ENCODE data around the gene AASDHPPT.
"Not testable (repeated sequence)": the region's sequence is repeated elsewhere in the genome, so short reads cannot be mapped to it uniquely, and the experiment has no call there.

Gene AASDHPPT, protein sequence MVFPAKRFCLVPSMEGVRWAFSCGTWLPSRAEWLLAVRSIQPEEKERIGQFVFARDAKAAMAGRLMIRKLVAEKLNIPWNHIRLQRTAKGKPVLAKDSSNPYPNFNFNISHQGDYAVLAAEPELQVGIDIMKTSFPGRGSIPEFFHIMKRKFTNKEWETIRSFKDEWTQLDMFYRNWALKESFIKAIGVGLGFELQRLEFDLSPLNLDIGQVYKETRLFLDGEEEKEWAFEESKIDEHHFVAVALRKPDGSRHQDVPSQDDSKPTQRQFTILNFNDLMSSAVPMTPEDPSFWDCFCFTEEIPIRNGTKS

DNA sequence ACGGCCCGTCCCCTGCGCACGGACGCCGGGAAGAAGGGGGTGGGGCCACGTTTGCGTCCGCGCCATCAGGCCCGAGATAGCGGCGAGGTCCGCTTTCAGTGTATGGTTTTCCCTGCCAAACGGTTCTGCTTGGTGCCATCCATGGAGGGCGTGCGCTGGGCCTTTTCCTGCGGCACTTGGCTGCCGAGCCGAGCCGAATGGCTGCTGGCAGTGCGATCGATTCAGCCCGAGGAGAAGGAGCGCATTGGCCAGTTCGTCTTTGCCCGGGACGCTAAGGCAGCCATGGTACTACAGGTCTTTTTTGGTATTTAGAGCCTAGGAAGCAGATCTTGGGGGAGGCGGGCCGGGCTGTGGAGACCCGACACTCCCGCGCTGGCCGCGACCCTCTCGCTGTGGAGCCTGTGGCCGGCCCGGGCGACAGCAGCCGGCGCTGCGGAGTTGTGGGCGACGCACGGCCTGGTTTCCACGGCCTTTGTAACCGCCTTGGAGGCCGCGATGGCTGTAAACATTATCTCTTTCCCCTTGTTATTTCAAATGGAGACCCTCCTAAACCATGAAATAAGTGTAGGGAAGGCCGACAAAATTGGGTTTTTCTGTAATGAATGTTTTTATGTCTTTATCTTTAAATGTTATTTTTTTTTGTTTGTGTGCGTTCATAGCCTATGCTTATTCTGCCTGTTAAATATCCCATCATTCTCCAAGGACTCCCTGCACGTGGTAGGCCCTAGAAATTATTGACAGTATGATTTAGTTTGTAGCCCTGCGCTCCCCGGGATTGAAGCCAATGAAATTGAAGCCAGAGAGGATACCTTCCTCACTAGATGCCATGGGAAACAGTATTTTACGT, at the start of gene AASDHPPT:
Gene AASDHPPT (plus strand): TSS at position 54 of the 847 bp plus-strand sequence. CDS start 49 bp downstream, at position 103.
- DNase-seq (ENCODE audit: extremely low read depth in 1 of 2, low read depth in 1 of 2): no peak

DNA sequence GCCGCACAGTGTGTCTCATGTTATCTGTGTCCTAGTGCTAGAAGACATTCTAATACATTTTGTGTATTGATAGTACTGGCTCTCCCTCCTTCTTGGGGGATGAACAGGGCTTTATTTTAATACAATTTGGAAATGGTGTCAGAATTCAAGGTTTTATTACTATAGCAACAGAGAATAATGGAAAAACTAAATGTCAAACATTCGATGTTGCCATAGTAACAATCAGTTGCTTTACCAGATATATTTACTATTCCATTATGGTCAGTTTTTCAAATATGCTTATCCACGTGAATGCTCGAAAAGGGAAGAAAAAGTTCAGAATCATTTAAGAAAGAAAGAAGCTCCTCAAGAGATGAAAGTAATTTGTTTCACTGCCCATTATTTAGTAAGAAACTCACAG, 46.9 kb upstream of the AASDHPPT start:
- no peak for DNase-seq (ENCODE audit: extremely low read depth in 1 of 2, low read depth in 1 of 2)

DNA sequence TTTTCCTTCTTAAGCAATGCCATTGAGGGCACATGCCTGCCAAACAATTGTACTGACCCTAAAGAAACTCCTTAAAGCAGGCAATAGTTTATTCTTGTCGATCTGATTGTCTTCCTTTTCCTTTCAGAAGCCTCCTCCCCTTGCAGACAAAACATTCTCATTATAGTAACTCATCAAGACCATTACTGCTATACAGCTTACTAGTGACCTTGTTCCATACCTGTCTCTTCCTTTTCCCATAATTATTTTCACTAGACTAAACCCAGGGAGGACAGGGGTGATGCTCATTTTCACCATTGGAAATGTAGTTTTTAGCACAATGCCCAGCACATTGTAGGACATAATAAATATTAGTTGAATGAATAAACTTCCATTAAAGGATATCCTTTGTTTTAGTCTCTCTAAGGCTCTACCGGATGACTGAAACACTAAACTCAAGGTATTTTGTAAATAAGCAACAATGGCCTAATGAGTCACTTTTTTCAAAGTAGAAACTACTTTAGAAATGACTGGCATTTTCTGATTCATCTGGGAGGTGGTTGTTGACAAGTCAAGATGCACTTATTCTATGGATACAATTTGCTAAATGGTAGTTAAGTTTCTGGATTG, 46.2 kb upstream of the AASDHPPT start:
- no peak for DNase-seq (ENCODE audit: extremely low read depth in 1 of 2, low read depth in 1 of 2)

DNA sequence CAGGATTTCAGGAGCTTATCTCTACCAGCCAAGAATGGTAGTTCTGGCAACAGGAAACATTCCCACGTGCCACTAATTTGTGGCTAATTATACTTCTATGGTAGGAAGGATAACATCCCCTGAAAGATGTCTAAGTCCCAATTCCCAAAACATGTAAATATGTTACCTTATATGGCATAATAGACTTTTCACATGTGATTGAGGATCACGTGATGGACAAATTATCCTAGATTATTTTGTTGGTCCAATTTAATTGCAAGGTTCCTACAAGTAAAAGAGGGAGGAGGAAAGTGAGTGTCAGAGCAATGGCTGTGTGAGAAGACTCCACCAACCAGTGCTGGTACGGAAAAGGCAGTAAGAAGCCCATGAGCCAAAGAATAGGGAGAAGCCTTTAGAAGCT, 45.5 kb upstream of the AASDHPPT start:
- DNase-seq (ENCODE audit: extremely low read depth in 1 of 2, low read depth in 1 of 2): no peak

DNA sequence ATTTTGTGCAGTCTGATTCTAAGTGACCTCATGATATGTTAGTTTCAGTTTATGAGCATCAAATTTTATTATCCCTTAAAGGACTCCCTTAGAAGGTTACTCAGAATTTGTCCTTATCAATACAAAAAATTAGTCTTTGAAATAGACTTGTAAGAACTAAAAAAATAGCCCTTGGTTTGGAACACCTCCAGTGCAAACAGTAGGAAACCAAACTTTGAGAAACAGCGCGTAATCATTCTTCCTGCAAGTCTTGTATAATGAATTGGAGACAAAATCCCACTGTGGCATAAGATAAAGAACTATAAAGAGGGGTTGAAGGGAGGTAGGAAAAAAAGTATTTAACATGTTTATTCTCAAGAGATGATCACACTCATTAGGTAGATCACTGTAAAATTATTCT, 44.6 kb upstream of the AASDHPPT start:
- no peak for DNase-seq (ENCODE audit: extremely low read depth in 1 of 2, low read depth in 1 of 2)

DNA sequence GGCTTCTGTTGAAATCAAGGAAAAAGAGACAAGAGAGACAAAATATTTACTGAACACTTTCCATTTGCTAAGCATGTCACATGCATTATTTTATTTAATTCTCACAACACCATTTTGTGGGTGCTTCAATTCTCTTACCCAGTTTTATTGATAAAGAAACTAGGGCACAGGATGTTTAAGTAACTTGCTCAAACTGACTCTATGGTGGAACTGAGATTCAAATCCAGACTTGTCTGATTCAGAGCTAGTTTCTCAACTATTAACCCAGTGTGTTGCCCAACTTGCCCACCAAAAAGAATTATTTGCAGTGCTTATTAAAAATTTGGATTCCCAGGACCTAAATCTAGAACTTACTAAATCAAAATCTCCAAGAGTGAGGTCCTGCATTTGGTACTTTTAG, 33.9 kb upstream of the AASDHPPT start:
- DNase-seq (ENCODE audit: extremely low read depth in 1 of 2, low read depth in 1 of 2): no peak

DNA sequence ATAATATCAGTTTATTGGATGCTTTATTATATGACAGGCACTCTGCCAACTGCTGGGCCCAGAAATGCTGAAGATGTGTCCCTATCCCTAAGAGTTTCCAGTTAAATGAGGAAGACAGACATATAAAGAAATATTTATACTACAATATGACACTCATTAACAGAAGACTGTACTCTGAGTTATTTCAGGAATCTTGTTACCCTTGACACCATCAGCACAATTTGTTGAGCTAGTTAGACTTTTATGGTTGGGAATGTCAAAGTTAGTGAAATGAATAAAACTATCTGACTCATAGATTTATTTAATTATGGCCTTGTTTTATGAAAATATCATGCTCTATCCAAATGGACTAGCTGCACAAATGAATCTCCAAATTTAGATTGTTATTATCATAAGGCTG, 29.8 kb upstream of the AASDHPPT start:
- no peak for DNase-seq (ENCODE audit: extremely low read depth in 1 of 2, low read depth in 1 of 2)

DNA sequence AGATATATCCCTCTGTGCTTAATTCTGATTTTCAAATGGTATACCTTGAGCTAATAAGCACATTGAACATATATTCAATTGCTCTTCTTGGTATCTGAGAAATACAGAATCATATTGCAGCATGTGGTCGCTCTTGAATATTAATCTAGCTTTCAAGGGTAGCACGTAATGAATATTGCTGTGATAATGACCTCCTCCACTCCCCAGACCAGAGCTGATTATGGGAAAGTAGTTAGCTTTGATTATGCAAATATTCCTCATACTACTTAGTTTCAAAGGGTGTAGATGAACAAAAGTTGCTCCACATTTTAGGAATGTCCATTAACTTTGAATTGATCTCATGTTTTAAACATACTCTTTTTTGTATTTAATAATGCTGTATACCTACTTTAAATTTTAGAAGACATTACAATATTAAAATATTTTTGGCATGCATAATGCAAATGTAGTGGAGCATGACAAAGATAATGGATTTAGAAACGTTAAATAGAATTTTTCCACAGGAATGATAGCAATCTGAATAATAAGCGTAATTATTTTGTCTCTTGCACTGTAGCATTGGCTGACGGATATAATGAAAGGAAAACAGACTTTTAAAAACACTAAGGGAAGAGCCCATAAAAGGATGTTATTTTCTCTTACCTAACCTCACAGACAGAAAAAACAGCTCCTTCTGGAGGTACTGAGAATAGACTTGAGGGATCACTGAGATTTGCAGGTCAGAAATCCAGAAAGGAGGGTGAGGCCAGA, 27.6 kb upstream of the AASDHPPT start:
- no peak for DNase-seq (ENCODE audit: extremely low read depth in 1 of 2, low read depth in 1 of 2)

DNA sequence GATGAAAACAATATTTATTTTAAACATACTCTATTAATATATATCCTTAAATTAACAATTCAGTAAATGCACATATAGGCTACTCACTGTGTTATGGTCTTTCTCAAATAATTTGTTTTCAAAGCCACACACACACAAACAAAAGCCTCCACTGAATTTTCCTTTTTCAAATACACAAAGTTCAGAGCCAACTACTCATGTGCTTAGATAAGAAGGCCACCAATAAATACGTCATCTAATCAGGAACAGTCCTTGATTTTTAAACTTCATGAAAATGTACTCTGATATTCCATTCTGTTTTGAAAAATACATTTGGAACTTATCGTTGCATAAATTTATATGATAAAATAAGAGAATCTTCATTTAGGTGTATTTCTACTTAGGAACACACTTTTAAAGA, 26.4 kb upstream of the AASDHPPT start:
- no peak for DNase-seq (ENCODE audit: extremely low read depth in 1 of 2, low read depth in 1 of 2)

DNA sequence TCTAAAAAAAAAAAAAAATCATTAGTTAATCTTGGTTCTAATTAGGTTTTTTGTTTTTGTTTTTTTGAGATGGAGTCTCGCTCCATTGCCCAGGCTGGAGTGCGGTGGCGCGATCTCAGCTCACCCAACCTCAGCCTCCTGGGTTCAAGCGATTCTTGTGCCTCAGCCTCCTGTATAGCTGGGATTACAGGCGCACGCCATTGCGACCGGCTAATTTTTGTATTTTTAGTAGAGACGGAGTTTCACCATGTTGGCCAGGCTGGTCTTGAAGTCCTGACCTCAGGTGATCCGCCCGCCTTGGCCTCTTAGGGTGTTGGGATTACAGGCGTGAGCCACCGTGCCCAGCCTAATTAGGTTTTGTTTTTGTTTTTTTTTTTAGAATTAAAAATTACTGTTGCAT, 19.1 kb upstream of the AASDHPPT start:
- not testable (repeated sequence) for DNase-seq (ENCODE audit: extremely low read depth in 1 of 2, low read depth in 1 of 2)

DNA sequence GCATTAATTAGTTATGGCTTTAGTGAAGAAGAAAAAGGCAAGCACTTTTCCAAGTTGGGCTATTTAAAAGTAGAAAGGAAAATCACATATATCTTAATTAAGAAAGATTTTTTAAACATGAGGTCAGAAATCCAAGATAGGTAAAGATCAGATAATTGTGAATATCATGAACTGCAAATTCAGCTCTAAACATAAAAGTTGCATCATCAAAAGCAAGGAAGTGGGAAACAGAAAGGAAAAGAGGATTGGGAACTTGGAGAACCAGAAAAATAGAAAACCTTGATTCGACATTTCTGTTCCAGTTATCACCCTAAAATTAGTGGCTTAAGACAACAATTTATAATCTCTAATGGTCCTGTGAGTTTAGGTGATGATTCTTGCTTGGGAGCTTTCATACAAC, 17.8 kb upstream of the AASDHPPT start:
- no peak for DNase-seq (ENCODE audit: extremely low read depth in 1 of 2, low read depth in 1 of 2)

DNA sequence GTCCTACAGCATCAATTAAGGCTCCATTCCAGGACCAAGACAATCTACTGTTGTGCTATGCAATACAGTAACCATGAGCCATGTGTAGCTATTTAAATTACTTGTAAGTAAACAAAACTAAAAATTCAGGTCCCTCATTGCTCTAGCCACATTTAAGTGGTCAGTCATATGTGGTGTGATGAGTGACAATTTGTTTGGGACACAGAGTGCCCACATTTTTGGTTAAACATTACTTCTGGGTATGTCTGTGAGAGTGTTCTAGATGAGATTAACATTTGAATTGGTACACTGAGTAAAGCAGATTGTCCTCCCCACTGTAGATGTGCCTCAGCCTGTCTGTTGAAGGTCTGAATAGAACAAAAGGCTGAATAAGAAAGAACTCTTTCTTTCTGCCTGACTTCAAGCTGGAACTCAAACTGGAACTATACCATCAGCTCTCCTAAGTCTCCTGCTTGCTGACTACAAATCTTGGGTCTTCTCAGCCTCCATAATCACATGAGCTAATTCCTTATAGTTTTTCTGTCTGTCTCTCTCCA, 16.1 kb upstream of the AASDHPPT start:
- no peak for DNase-seq (ENCODE audit: extremely low read depth in 1 of 2, low read depth in 1 of 2)

DNA sequence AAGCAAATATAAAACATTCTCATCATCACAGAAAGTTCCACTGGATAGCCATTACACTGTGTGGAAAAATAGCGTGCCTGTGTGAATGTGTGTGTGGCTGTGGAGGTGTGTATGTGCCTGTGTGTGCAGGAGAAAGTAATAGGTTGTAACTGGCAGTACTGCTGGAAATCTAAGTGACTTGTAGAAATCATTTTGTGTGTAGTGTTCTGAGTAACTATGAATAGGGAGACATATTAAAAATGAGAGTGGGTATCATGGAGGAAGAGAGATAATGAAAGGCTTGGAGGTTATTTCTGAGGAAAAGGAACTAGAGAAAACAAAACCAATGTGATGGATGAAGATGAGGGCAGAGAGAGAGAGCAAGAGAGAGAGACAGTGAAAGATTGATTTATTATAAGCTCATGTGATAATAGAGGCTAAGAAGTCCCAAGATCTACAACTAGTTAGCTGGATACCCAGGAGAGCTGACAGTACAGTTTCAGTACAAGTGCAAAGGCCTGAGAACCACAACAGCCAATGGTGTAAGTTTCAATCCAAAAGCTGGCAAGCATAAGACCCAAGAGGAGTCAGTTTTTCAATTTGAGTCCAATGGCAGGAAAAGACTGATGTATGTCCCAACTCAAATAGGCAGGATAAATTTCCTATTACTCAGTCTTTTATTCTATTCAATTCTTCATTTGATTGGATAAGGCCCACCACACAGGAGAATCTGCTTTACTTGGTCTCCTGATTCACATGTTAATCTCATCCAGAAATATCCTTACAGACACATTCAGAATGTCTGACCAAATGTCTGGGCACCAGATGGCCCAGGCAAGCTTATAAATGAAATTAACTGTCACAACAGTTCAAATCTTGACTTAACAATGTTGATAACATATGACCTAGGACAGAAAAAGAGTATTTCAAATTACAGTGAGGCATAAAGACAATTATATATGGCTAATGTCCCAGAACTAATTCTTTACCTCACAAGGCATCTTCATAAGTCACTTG, 15.2 kb upstream of the AASDHPPT start:
- DNase-seq (ENCODE audit: extremely low read depth in 1 of 2, low read depth in 1 of 2): no peak

DNA sequence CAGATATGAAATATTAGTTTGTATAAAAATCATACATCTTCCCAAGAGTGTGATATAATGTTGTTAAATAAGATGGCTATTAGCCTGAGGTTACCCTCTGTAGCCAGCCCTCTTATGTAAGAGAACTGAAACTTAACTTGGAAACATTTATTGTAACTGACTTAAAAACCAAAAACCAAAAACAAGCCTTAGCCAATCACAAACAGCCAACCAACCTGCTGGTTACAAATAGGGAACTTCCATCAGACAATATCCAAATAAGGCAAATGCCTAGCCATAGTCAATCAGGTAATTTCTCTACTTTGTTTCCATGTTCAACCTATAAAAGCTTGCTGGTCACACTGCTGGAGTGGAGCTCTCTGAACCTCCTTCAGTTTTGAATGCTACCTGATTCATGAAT, 14.5 kb upstream of the AASDHPPT start:
- no peak for DNase-seq (ENCODE audit: extremely low read depth in 1 of 2, low read depth in 1 of 2)

DNA sequence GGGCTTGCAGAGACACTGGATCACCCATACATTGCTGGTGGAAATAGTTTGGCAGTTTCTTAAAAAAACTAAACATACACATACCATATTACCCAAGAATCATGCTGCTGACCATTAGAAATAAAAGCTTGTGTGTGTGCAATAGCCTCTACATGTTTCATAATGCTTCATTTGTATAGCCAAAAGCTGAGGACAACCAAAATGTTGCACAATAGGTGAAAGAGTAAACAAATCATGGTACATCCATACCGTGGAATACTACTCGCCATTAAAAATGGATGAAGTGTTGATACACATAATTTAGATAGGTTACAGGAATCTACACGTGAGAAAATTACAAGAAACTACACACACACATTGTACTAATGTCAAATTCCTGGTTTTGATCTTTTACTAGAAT, 6.9 kb upstream of the AASDHPPT start:
- DNase-seq (ENCODE audit: extremely low read depth in 1 of 2, low read depth in 1 of 2): no peak

DNA sequence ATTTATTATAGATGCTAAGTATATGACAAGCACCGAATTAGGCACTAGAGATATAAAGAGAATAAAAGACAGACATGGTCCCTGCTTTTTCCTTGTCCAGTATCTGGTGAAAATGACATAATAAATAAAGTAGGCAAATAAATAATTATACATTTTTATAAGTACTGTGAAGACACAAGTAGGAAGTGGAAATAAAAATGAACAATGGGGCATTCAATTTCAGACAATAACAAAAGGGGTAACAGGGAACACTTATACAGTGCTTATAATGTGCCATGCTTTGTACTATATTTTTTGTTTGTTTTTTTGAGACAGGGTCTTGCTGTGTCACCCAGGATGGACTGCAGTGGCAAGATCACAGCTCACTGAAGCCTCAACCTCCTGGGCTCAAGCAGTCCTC, 4.7 kb upstream of the AASDHPPT start:
- no peak for DNase-seq (ENCODE audit: extremely low read depth in 1 of 2, low read depth in 1 of 2)

DNA sequence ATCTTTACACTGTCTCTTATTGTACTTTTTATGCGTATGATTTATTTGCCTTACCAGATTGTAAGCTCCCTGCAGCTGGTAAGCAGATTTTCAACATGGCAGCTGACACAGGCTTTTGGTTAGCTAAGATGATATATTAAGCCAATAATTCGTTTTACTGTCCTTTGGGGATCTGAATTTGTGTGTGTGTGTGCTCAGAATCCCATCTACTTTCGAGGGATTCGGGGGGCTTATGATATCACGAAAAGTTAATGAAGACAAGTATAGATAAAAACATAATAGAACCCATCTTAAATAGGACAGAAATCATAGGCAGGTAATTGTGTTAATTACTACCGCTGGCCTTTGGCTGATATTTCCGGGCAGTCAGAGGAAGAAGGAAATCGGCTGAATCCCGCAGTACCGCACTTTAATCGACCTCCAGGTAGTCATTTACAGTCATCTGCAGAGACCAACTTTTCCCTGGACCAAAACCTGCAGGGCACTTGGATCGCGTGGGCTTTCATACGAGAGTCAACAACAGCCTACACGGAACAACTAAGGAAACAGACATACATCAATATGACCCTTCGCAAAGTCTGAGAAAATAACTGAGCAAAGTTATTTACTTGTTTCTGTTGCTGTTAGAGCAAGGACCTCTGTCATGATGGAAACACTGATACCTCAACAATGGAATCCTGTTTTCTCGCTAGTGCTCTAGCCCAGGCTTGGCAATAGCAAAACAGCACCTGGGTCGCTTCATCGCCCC, 1.1 kb upstream of the AASDHPPT start:
- no peak for DNase-seq (ENCODE audit: extremely low read depth in 1 of 2, low read depth in 1 of 2)

DNA sequence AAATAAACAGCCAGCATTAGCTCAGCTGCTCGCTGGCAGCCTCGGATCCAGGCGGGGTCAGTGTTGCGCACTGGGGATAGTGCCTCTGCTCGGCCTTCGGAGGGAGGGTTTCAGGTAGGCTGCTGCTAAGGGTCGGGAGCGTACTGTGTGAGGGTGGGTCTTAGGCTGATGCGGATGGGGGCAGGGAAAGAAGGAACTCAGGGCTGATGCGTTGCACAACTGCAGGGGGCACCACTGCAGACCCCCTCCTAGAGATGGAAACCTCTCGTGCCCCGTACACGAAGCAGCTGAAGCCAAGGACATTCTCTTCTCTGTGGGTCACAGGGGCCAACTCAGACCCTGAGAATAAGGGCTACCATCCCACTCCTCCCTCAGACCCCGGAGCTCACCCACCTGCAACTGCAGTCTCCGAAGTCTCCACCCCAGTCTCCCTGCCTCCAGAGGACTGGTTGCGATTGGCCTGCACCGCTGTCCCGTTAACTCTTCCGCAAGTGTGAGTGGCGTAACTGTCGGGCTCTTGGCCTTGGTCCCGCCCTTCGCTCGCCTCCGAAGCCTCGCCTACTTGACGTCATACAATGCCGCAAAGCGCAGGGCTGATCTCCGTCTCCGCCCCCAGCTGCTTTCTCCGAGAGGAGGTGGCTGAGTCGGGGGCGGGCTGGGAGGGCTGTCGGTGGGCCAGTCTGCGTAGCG, 398 bp upstream of the AASDHPPT start, which contains the start of gene KBTBD3:
Gene KBTBD3 (minus strand): TSS at position 429 of the 690 bp plus-strand sequence. CDS start 18,250 bp downstream, outside the sequence.
- DNase-seq (ENCODE audit: extremely low read depth in 1 of 2, low read depth in 1 of 2): peak; percentile 94 to 95
